Islet precursor cell (in vitro differentiated cells): ENCODE results near the gene PCNX1.
"Not testable (repeated sequence)": the region's sequence is repeated elsewhere in the genome, so short reads cannot be mapped to it uniquely, and the experiment has no call there.

Source experiments
- DNase-seq: peaks from one replicate; pipeline ENCODE4 v3.0.0-alpha.2; 2018

The PCNX1 gene

GRCh38 chr14:70917633-70918032 is 10.4 kb downstream of the PCNX1 start:
- no peak for DNase-seq

- no peak for DNase-seq
Observed at GRCh38 chr14:70919774-70920173, 12.5 kb downstream of the PCNX1 start.

- DNase-seq, result no peak
Observed at GRCh38 chr14:70920608-70921007, 13.3 kb downstream of the PCNX1 start.

GRCh38 chr14:70921669-70922068 is 14.4 kb downstream of the PCNX1 start:
- no peak for DNase-seq

- DNase-seq, result no peak
Observed at GRCh38 chr14:70924521-70924920, 17.3 kb downstream of the PCNX1 start.

GRCh38 chr14:70926235-70926830 is 19.1 kb downstream of the PCNX1 start:
- no peak for DNase-seq

- DNase-seq, result no peak
Observed at GRCh38 chr14:70931008-70931407, 23.7 kb downstream of the PCNX1 start.

GRCh38 chr14:70934084-70934483 is 26.8 kb downstream of the PCNX1 start:
- no peak for DNase-seq

GRCh38 chr14:70934502-70935134 is 27.4 kb downstream of the PCNX1 start:
- no peak for DNase-seq

GRCh38 chr14:70935135-70935534 is 27.9 kb downstream of the PCNX1 start:
- no peak for DNase-seq

- not testable (repeated sequence) for DNase-seq
Observed at GRCh38 chr14:70939693-70940092, 32.4 kb downstream of the PCNX1 start.

- not testable (repeated sequence) for DNase-seq
Observed at GRCh38 chr14:70941637-70942341, 34.5 kb downstream of the PCNX1 start.

GRCh38 chr14:70942342-70942706 is 35.1 kb downstream of the PCNX1 start:
- DNase-seq, result no peak

- DNase-seq, result not testable (repeated sequence)
Observed at GRCh38 chr14:70942721-70943120, 35.5 kb downstream of the PCNX1 start.

GRCh38 chr14:70943838-70944237 is 36.6 kb downstream of the PCNX1 start:
- DNase-seq, result no peak

- DNase-seq, result no peak
Observed at GRCh38 chr14:70947739-70948138, 40.5 kb downstream of the PCNX1 start.

GRCh38 chr14:70952485-70952884 is 45.2 kb downstream of the PCNX1 start:
- DNase-seq, result no peak

- DNase-seq, result no peak
Observed at GRCh38 chr14:70954068-70954467, 46.8 kb downstream of the PCNX1 start.

- DNase-seq, result no peak
Observed at GRCh38 chr14:70955543-70956480, 48.6 kb downstream of the PCNX1 start.

- no peak for DNase-seq
Observed at GRCh38 chr14:70956511-70956910, 49.3 kb downstream of the PCNX1 start.

GRCh38 chr14:70957710-70958109 is 50.5 kb downstream of the PCNX1 start:
- DNase-seq, result no peak

- DNase-seq, result no peak
Observed at GRCh38 chr14:70962935-70963334, 55.7 kb downstream of the PCNX1 start.

- DNase-seq, result no peak
Observed at GRCh38 chr14:70964492-70964891, 57.2 kb downstream of the PCNX1 start.
